Natural killer cell treated with Interleukin-12 subunit alpha and Interleukin-12 subunit beta and Interleukin-15 and Interleukin-18, amount 100 ng/mL, for 72 hours (primary cell): ENCODE results near the gene EHD3. TPM values are rescaled to one million over a fixed set of nuclear protein-coding genes. Genes with fewer than 3 reads are reported as not detected.
"Not testable (repeated sequence)": the region's sequence is repeated elsewhere in the genome, so short reads cannot be mapped to it uniquely, and the experiment has no call there.

Source experiments
- ATAC-seq, 2 donors: fragments of 150-1000 bp; cut with Tn5 transposase in 1 of 2; sonication (Bioruptor Pico), chemical (Tn5 transposase) in 1 of 2; 2 replicates each; pipeline ENCODE4 v1.10.0; 2021
- DNase-seq: peaks from one replicate; pipeline ENCODE4 v3.0.0; 2022; ENCODE audit warnings: low spot score
- H3K27ac Mint-ChIP-seq, 2 donors: 1 replicate in 1 of 2; 2 replicates in 1 of 2; pipeline ENCODE4 v1.8.0; 2022; ENCODE audit warnings: mixed read lengths in 2 of 2, mild to moderate bottlenecking in 1 of 2, moderate library complexity in 1 of 2
- H3K27me3 Mint-ChIP-seq, 2 donors: 1 replicate in 1 of 2; 2 replicates in 1 of 2; pipeline ENCODE4 v1.8.0; 2022; ENCODE audit warnings: mixed read lengths in 2 of 2
- H3K36me3 Mint-ChIP-seq: one replicate; pipeline ENCODE4 v1.8.0; 2022; ENCODE audit warnings: mixed read lengths
- H3K4me1 Mint-ChIP-seq, 2 donors: 1 replicate in 1 of 2; 2 replicates in 1 of 2; pipeline ENCODE4 v1.8.0; 2022; ENCODE audit warnings: low read depth in 2 of 2, mixed read lengths in 2 of 2, mild to moderate bottlenecking in 1 of 2
- H3K4me3 Mint-ChIP-seq: one replicate; pipeline ENCODE4 v1.8.0; 2022; ENCODE audit warnings: mixed read lengths
- H3K9me3 Mint-ChIP-seq: 2 replicates; pipeline ENCODE4 v1.8.0; 2022; ENCODE audit warnings: mixed read lengths
- total RNA-seq, 2 donors: library from RNA; stranded (reverse); gene quantifications; one replicate each; pipeline ENCODE4 v1.2.3, GENCODE V29; 2022

Gene EHD3
- total RNA-seq, 2 donors from 2014 or later = 1.7 to 2.9 TPM

DNA sequence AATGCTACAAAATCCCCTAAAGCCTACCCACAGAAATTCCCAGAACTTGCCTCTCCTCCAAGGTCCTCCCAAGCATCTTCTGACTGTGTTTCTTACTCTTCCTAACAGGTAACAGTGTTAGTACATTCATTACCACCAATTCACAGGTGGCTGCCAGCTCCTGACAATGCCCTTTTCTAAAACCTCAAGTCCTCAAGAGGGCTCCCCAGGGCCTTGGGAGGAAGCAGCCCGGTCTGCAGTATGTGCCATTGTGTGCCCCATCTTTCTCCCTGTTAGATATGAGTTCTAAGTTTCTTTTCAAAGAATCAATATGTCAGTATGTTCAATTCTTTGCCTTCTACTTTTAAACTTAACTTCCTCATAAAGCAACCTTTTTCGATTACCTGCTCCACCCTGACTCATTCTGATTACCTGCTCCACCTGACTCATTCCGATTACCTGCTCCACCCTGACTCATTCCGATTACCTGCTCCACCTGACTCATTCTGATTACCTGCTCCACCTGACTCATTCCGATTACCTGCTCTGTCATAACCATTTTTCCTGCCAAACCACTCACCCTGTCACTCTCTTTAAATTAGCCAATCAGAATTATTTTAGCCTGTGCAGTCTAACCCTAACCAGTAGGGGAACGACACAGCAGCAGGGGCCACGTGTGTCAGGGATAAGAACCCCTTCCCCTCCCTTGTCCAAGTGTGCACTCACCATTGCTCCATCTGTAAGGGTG is 49.4 kb downstream of the EHD3 start:
- not testable (repeated sequence) for ATAC-seq, H3K4me3 Mint-ChIP-seq, H3K4me1 Mint-ChIP-seq, H3K27ac Mint-ChIP-seq, H3K9me3 Mint-ChIP-seq, H3K27me3 Mint-ChIP-seq, DNase-seq, H3K36me3 Mint-ChIP-seq

DNA sequence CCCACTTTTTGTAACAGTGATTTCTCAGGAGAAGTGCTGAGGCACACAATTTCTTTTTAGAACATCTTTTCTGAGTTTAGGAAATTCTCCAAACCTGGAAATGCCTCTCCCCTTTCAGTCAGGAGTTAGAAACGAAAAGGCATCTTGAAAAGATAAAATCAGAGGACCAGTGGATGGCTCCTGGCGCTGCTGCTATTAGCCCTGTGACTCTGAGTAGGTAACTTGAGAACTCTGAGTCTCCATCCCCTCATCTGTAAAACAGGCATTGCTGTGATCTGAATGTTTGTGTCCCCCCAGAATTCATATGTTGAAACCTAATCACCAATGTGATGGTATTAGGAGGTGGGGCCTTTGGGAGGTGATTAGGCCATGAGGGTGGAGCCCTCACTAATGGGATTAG is 50.2 kb downstream of the EHD3 start:
- H3K4me1 Mint-ChIP-seq = no peaks in the 10 kb centered on the region
- H3K27me3 Mint-ChIP-seq = peaks cover 0 to 3% of the 10 kb centered on the region in 2 donors
- H3K27ac Mint-ChIP-seq = no peak overlapping the region
- DNase-seq (no peak), ATAC-seq (no peak)
- H3K4me3 Mint-ChIP-seq = no peak overlapping the region
- no peaks in the 10 kb centered on the region for H3K9me3 Mint-ChIP-seq
- H3K36me3 Mint-ChIP-seq = no peaks in the 10 kb centered on the region

DNA sequence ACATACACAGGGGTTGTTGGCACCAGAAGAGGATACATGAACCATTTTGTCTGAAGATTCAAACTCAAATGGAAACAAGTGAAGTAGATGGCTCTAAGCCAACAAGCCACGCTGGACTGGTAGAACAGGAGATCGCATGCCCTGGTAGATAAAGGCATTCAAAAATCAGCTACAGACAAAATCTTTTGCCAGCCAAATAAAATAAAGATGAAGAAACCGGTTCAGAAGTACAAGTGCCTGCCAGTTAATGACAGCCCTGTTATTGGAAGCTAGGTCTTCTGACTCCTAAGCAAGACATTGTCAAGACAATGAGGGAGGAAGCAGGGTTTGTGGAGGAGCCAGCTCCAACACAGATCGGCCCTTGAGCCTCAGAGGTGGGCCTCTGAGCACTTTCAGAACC is 52.3 kb downstream of the EHD3 start:
- no peaks in the 10 kb centered on the region for H3K36me3 Mint-ChIP-seq
- peaks cover 0 to 3% of the 10 kb centered on the region in 2 donors for H3K27me3 Mint-ChIP-seq
- H3K27ac Mint-ChIP-seq = no peak overlapping the region
- no peaks in the 10 kb centered on the region for H3K9me3 Mint-ChIP-seq
- no peak for ATAC-seq
- H3K4me1 Mint-ChIP-seq = no peaks in the 10 kb centered on the region
- H3K4me3 Mint-ChIP-seq = no peak overlapping the region
- DNase-seq = no peak

DNA sequence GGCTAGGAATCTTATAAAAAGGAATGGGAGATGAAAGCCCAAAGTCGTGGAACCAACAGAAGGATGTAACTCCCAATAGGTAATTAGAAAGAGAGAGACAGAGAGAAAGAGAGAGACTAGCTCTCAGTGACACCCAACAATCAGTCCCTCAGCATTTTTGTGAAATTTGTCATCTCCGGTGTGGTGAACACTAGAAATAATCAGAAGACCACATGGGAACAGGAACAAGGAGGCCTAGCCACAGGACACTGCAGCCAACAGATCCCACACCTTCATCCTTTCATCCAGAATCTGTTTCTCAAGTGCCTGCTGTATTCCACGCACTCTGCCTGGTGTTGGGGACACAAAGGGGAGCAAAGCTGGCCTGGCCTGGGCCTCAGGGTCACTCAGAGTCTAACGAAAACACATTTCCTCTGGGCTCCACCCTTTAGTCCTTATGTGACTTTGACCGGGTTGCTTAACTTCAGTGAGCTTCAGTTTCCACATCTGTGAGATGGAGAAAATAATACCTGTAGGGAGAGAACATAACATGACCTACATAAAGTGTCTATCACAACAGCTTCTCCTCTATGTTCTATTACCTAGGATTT is 53.1 kb downstream of the EHD3 start:
- Mint-ChIP-seq H3K4me3 (no peak overlapping the region), H3K9me3 (no peaks in the 10 kb centered on the region), H3K27me3 (no peaks in the 10 kb centered on the region), H3K36me3 (no peaks in the 10 kb centered on the region), H3K27ac (no peak overlapping the region), H3K4me1 (no peaks in the 10 kb centered on the region)
- DNase-seq (no peak), ATAC-seq (no peak)

DNA sequence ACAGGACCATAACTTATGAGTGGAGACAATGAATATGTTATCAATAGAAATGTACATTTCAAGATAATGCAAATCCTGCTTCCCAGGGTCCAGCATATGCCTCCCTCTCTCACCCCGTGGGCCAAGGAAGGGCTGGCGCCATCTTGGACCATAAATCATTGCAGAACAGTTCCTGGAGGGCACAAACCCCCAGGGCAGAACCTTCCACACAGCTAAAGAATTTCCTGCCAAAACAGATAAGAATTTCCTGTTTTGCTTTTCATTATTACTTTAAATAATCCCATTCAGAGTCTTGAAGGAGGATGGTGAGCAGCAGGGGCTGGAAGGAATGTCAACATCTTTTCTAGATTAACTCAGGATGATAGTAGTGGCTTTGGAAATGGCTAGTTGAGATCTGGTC is 53.7 kb downstream of the EHD3 start:
- DNase-seq = no peak
- H3K36me3 Mint-ChIP-seq = no peaks in the 10 kb centered on the region
- H3K27me3 Mint-ChIP-seq = no peaks in the 10 kb centered on the region
- no peak overlapping the region for H3K4me3 Mint-ChIP-seq
- no peak overlapping the region for H3K27ac Mint-ChIP-seq
- ATAC-seq = no peak
- H3K9me3 Mint-ChIP-seq = no peaks in the 10 kb centered on the region
- no peaks in the 10 kb centered on the region for H3K4me1 Mint-ChIP-seq

DNA sequence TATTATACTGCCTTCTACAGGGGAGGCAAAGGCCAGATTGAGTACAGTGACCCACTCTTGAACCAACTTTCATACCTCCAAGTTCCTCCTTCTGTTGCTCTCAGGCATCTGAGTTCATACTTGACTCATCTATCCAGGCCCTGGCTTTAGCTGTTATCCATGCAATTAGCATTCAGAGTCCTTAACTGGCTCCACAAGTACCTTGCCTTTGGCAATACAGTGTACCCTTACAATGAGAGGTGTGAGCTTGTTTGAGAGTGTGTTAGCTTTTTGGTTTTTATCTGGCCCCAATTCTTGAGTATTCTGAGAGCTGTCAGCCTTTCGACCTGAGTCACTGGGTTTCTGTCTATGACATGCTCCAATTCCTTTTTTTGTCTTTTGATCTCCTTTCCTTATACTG is 60.2 kb downstream of the EHD3 start:
- Mint-ChIP-seq H3K36me3 (no peaks in the 10 kb centered on the region), H3K4me1 (no peaks in the 10 kb centered on the region), H3K9me3 (no peaks in the 10 kb centered on the region), H3K27me3 (peaks cover 6 to 8% of the 10 kb centered on the region in 2 donors), H3K27ac (no peak overlapping the region), H3K4me3 (no peak overlapping the region)
- ATAC-seq (no peak), DNase-seq (no peak)

DNA sequence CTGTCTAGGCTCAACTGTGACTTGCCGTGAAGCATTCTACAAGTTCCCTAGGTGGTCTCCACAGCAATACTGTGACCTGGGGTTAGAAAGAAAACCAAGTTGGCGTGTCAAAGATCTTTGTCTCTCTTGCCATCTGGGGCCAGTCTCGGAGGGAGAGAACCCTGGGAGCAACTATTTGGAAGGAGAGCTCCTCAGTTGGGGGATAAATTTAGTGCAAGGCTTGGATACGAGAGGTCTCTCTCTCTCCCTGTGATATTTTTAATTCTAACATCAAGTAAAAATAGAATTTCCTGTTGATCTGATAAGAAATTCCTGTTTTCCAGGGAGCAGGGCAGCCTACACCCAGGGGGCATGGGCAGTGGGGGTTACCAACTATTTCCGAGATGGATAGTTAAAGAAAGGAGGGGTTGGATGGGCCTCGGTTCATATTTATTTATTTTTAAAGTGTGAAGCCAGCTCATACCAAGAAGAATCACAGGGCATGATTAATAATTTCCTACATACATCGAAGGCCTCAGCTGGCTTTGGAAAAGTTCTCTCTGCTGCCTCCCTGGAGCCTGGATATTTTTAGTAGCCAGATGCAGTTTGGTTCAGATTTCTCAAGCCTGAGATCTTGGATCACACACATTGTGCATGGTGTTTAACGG is 62.8 kb downstream of the EHD3 start:
- DNase-seq = no peak
- Mint-ChIP-seq H3K9me3 (no peaks in the 10 kb centered on the region), H3K4me3 (no peak overlapping the region), H3K27ac (no peak overlapping the region), H3K36me3 (no peaks in the 10 kb centered on the region), H3K4me1 (no peaks in the 10 kb centered on the region), H3K27me3 (peaks cover 6 to 13% of the 10 kb centered on the region in 2 donors)
- no peak for ATAC-seq

DNA sequence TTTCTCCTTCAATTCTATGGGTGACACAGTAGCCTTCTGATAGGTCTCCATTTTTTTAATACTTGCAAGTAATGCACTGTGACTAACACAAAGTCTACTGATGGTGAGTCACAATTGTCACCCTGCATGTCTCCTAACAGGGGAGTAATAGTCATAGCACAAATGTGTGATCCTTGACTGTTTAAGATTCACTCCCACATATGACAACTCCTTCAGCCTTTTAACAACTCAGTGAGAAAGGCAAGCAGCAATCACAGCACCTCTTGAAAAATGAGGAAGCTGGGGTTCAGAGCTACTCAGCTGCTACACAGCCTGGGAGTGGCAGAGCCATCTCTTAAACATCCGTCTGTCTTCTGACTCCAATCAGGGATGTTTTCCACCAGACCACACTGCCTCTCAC is 63.8 kb downstream of the EHD3 start:
- peak; percentile 56 to 74 for ATAC-seq
- Mint-ChIP-seq H3K9me3 (no peaks in the 10 kb centered on the region), H3K27ac (no peak overlapping the region)

DNA sequence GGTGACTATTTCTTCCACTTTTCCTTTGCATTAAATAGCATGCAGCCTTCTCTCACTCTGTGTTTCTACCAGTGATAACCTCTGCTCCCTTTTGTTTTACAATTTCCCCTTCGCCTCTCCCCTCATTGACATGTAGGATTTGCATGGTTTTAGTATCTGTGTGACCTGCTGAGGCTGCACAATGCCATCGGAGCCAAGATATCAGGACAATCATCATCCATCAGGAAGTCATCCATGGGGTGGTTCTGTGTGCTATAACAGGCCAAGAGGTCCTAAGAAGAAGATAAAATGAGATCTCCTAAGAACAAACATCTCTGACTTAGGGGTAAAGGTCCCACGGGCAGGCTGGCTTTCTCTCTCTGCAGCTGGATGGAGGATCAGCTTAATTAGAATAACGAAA is 65.6 kb downstream of the EHD3 start:
- Mint-ChIP-seq H3K4me1 (no peaks in the 10 kb centered on the region), H3K27me3 (peaks cover 6 to 13% of the 10 kb centered on the region in 2 donors), H3K27ac (no peak overlapping the region), H3K9me3 (no peaks in the 10 kb centered on the region), H3K4me3 (no peak overlapping the region), H3K36me3 (no peaks in the 10 kb centered on the region)
- DNase-seq (no peak), ATAC-seq (no peak)

More for the DNA sequence above, 63.8 kb downstream of the EHD3 start:
- Mint-ChIP-seq H3K4me3 (no peak overlapping the region), H3K4me1 (no peaks in the 10 kb centered on the region), H3K27me3 (peaks cover 6 to 13% of the 10 kb centered on the region in 2 donors), H3K36me3 (no peaks in the 10 kb centered on the region)
- DNase-seq = no peak

DNA sequence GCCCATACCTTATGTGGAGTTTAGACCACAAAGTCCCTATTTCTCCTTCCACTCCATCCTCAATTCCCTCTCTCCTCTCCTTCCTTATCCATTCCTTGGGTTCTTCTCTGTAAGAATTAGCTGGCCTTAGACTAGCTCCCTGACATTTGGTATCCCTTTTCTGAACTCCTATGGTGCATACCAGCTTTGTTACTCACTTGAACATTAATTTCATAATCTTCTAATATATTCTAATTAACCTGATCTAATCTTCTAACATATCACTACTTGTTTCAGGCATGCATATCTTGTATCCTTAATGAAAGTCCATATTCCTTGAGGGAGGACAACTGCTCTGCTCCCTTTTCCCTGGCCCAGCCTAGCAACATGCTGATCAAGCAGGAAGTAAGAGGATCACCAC is 66.4 kb downstream of the EHD3 start:
- Mint-ChIP-seq H3K4me3 (no peak overlapping the region), H3K27me3 (peaks cover under 1 to 8% of the 10 kb centered on the region in 2 donors), H3K27ac (no peak overlapping the region), H3K9me3 (no peaks in the 10 kb centered on the region), H3K36me3 (no peaks in the 10 kb centered on the region), H3K4me1 (no peaks in the 10 kb centered on the region)
- ATAC-seq = no peak
- DNase-seq = no peak

DNA sequence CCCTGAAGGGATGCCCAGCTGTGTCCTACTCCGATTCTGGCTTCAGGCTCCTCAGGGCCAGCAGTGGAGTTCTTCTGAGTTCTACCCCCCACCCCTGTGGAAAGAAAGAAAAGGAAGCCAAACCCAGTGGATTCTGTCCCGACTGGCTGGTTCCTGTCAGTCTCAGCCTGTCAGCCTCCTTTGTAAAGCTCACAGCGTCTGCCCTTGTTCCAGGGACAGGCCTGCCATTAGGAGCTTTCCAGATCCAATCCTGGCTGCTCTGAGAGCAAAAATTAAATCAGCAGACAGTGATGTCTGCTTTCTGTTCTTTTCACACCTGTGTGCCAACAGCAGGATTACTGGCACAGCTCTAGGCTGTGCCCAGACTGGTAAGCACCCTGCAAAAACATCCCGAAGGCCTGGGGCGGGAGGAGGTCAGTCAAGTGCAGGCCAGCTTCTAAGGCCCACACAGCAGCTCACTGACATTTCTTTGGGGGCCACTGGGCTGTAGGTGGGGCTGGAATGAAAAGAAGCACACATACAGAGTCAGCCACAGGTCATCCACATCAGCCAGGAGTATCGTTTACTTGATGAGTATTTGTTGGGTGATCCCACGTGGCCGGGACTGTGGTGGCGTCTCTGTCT is 69.1 kb downstream of the EHD3 start:
- Mint-ChIP-seq H3K4me1 (no peaks in the 10 kb centered on the region), H3K27ac (no peak overlapping the region), H3K4me3 (no peak overlapping the region), H3K9me3 (no peaks in the 10 kb centered on the region), H3K27me3 (peaks cover 15 to 20% of the 10 kb centered on the region in 2 donors), H3K36me3 (no peaks in the 10 kb centered on the region)
- ATAC-seq = no peak
- DNase-seq = no peak

DNA sequence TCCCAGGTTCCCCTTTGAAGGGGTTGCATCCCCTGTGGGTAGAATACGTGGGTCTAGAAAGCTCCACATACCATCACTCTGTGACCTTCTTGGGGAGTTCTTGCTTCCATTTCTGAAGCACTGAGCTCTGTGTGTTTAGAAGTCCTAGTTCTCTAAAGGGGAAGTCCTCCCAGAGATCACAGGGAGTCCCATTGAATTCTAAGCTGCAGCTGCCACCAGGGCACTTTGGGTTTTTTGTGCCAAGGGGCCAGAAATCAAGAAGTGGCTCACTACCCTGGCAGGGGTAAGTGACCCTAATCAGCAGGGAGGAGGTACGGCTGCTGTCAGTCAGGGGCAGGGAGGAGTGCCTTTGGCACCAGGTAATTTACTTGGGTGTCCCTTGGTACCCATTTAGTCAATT is 70.9 kb downstream of the EHD3 start:
- DNase-seq (no peak), ATAC-seq (peak in 1 of 2 donors; percentile 36)
- Mint-ChIP-seq H3K9me3 (no peaks in the 10 kb centered on the region), H3K4me3 (no peak overlapping the region), H3K36me3 (peaks cover 3% of the 10 kb centered on the region), H3K4me1 (no peaks in the 10 kb centered on the region), H3K27ac (no peak overlapping the region), H3K27me3 (peaks cover 15 to 27% of the 10 kb centered on the region in 2 donors)

DNA sequence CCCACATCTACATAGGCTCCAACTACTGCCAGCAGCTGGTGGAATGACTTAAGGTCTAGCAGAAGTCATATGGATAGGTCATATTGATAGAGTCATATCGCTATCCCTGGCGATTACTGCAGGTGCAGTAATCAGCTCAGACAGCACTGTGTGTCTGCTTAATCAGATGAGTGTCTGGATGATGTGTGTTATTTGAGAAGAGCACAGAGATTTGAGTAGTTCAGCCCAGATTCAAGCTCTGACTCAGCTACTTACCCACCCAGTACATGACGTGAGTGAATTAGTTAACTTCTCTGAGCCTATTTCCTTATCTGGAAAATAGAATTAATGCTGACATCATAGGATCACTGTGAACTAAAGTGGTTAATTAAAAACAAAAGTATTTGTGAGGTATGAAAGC is 78.9 kb downstream of the EHD3 start:
- Mint-ChIP-seq H3K27ac (no peak overlapping the region), H3K4me3 (no peak overlapping the region), H3K27me3 (peaks cover 11 to 24% of the 10 kb centered on the region in 2 donors), H3K9me3 (no peaks in the 10 kb centered on the region), H3K4me1 (peaks cover 11 to 14% of the 10 kb centered on the region in 2 donors), H3K36me3 (peaks cover 9% of the 10 kb centered on the region)
- no peak for DNase-seq
- ATAC-seq = no peak

DNA sequence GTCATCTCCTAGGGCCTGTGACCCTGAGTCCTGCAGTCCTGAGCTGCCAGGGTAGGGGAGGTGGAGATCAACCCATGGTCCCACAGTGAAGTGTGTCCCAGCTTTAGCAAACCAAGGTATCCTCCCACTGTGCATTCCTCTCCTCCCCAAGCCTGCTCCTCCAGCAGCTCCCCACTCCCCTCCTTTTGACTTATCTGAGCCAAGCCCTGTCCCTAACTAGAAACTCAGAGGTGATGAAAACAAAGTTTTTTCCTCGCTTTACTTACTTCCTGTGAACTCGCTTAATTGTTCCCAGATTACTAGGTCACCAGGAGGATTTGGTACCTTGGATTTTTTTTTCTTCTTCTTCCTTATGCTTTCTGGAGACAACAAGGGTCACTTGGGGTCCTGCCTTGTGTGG is 80.8 kb downstream of the EHD3 start:
- Mint-ChIP-seq H3K27me3 (peaks cover 9 to 15% of the 10 kb centered on the region in 2 donors), H3K27ac (no peak overlapping the region), H3K4me1 (peaks cover 28 to 30% of the 10 kb centered on the region in 2 donors), H3K4me3 (no peak overlapping the region), H3K9me3 (no peaks in the 10 kb centered on the region), H3K36me3 (peaks cover 7% of the 10 kb centered on the region)
- ATAC-seq = no peak
- no peak for DNase-seq
